ENCODE results near the gene SLC24A4.

SLC24A4 gene

GRCh38 chr14:92460541-92460915, 137.6 kb downstream of the SLC24A4 start:
- DNase-seq, result no peak

GRCh38 chr14:92460916-92461579, 138.1 kb downstream of the SLC24A4 start:
- no peak for DNase-seq

GRCh38 chr14:92461891-92462290, 138.9 kb downstream of the SLC24A4 start:
- no peak for DNase-seq

GRCh38 chr14:92462568-92462967, 139.6 kb downstream of the SLC24A4 start:
- no peak for DNase-seq

GRCh38 chr14:92463141-92463540, 140.2 kb downstream of the SLC24A4 start:
- DNase-seq, result no peak

GRCh38 chr14:92464156-92464555, 141.2 kb downstream of the SLC24A4 start:
- DNase-seq, result no peak

- no peak for DNase-seq
Measured at GRCh38 chr14:92464716-92465115, 141.8 kb downstream of the SLC24A4 start.

GRCh38 chr14:92465353-92466055, 142.5 kb downstream of the SLC24A4 start:
- DNase-seq, result no peak

GRCh38 chr14:92466059-92466458, 143.1 kb downstream of the SLC24A4 start:
- no peak for DNase-seq

GRCh38 chr14:92469515-92469914, 146.6 kb downstream of the SLC24A4 start:
- no peak for DNase-seq

- no peak for DNase-seq
Measured at GRCh38 chr14:92470215-92470614, 147.2 kb downstream of the SLC24A4 start.

- DNase-seq, result no peak
Measured at GRCh38 chr14:92470811-92471210, 147.8 kb downstream of the SLC24A4 start.

GRCh38 chr14:92471919-92472318, 149.0 kb downstream of the SLC24A4 start:
- DNase-seq, result no peak

GRCh38 chr14:92472860-92473259, 149.9 kb downstream of the SLC24A4 start:
- DNase-seq, result no peak

GRCh38 chr14:92473261-92473968, 150.4 kb downstream of the SLC24A4 start:
- no peak for DNase-seq

- no peak for DNase-seq
Measured at GRCh38 chr14:92473969-92474535, 151.1 kb downstream of the SLC24A4 start.

- no peak for DNase-seq
Measured at GRCh38 chr14:92475037-92475436, 152.1 kb downstream of the SLC24A4 start.

- no peak for DNase-seq
Measured at GRCh38 chr14:92475451-92476187, 152.7 kb downstream of the SLC24A4 start.

GRCh38 chr14:92480856-92481255, 157.9 kb downstream of the SLC24A4 start:
- DNase-seq, result no peak

- no peak for DNase-seq
Measured at GRCh38 chr14:92481386-92481785, 158.4 kb downstream of the SLC24A4 start.

GRCh38 chr14:92481811-92482555, 159.0 kb downstream of the SLC24A4 start:
- no peak for DNase-seq

- no peak for DNase-seq
Measured at GRCh38 chr14:92482621-92483319, 159.8 kb downstream of the SLC24A4 start.

Measured in NCI-H1105 (cell line).